ENCODE results near the gene ABLIM2.

The ABLIM2 gene

DNA sequence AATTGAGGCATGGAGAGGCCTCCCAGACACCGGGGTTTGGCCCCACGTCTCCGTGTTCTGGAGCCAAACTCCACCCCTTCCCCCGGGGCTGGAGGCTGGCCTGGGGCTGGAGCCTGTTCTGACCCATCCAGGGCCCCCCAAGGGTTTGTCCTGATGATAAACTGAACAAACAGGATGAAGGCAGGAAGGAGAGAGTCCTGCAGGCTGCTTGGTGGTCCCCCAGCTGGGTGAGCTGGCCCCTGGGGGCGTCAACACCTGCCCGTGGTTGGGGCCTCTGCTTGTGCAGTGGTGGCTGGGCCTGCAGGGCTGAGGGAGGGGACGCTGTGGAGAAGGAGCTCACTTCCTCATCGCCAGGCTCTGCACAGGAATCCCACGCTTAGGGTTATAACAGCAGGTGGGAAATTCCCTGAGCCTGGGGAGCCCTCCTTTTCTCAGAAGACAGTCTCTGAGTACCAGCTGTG is 42.7 kb upstream of the ABLIM2 start:
- H3K9me3 ChIP-seq (ENCODE audit: severe bottlenecking), result no peaks in the 10 kb centered on the region
- H3K4me3 ChIP-seq (ENCODE audit: severe bottlenecking), result peak overlapping the region; percentile 79
- H3K4me1 ChIP-seq (ENCODE audit: insufficient read depth, poor library complexity, severe bottlenecking), result peaks cover 43% of the 10 kb centered on the region
- peak overlapping the region; percentile 88 for H3K27ac ChIP-seq (ENCODE audit: poor library complexity, severe bottlenecking)
- peaks cover 57% of the 10 kb centered on the region for H3K36me3 ChIP-seq (ENCODE audit: low read depth)
- DNase-seq (ENCODE audit: low spot score), result no peak
- no peak for TF ChIP-seq CTCF (IDR thresholded peaks at IDR 0.05; ENCODE audit: poor library complexity, severe bottlenecking)
- no peaks in the 10 kb centered on the region for H3K27me3 ChIP-seq (ENCODE audit: insufficient read depth, poor library complexity, severe bottlenecking)
- ATAC-seq (ENCODE audit: low read depth), result no peak

GRCh38 chr4:8200302-8200975 is 41.8 kb upstream of the ABLIM2 start:
- Histone ChIP-seq H3K9me3 (ENCODE audit: severe bottlenecking) (no peaks in the 10 kb centered on the region), H3K27me3 (ENCODE audit: insufficient read depth, poor library complexity, severe bottlenecking) (no peaks in the 10 kb centered on the region), H3K4me1 (ENCODE audit: insufficient read depth, poor library complexity, severe bottlenecking) (peaks cover 34% of the 10 kb centered on the region), H3K4me3 (ENCODE audit: severe bottlenecking) (peak overlapping the region; percentile 79), H3K36me3 (ENCODE audit: low read depth) (peaks cover 52% of the 10 kb centered on the region), H3K27ac (ENCODE audit: poor library complexity, severe bottlenecking) (peak overlapping the region; percentile 88)
- DNase-seq (ENCODE audit: low spot score), result peak; percentile 77
- ATAC-seq (ENCODE audit: low read depth), result peak; percentile 43
- no peak for TF ChIP-seq CTCF (IDR thresholded peaks at IDR 0.05; ENCODE audit: poor library complexity, severe bottlenecking)

DNA sequence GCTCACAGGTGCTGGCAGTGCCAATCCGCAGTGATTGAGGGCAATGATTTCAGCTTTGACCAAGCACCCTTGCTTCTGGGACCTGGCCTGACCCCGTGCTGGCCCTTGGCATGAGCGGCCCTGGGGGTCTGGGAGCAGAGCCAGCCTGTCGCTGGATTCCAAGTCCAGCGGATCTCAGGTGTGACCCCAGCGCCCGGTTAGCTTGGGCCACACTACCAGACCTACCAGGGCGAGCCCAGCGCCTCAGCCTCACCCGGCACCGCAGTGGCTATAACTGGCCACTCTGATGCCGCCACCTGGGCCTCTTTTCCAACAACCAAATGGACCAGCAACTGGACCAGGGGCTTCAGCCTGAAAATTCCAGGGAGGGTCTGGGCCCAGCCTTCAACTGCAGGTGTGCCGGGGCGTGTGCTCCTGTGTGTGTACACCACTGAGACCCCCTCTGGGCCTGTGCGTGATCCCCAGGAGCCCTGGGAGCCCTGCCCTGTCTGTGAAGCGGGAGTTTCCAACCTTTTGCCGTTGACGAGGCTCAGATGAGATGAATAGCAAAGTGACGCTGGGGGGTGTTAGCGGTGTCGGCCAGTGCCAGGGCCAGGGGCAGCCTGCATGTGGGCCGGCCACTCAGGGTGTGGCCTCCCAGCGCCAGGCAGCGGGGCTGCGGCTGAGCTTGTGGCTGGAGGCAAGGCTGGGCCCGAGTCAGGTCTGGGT is 41.1 kb upstream of the ABLIM2 start:
- ATAC-seq (ENCODE audit: low read depth) (peak; percentile 13), DNase-seq (ENCODE audit: low spot score) (no peak)
- H3K36me3 ChIP-seq (ENCODE audit: low read depth), result peaks cover 47% of the 10 kb centered on the region
- peak overlapping the region; percentile 79 for H3K4me3 ChIP-seq (ENCODE audit: severe bottlenecking)
- peaks cover 27% of the 10 kb centered on the region for H3K4me1 ChIP-seq (ENCODE audit: insufficient read depth, poor library complexity, severe bottlenecking)
- H3K27me3 ChIP-seq (ENCODE audit: insufficient read depth, poor library complexity, severe bottlenecking), result no peaks in the 10 kb centered on the region
- peak overlapping the region; percentile 88 for H3K27ac ChIP-seq (ENCODE audit: poor library complexity, severe bottlenecking)
- no peak for TF ChIP-seq CTCF (IDR thresholded peaks at IDR 0.05; ENCODE audit: poor library complexity, severe bottlenecking)
- H3K9me3 ChIP-seq (ENCODE audit: severe bottlenecking), result no peaks in the 10 kb centered on the region

- H3K4me1 ChIP-seq (ENCODE audit: insufficient read depth, poor library complexity, severe bottlenecking), result peaks cover 22% of the 10 kb centered on the region
- H3K9me3 ChIP-seq (ENCODE audit: severe bottlenecking), result no peaks in the 10 kb centered on the region
- no peak for TF ChIP-seq CTCF (IDR thresholded peaks at IDR 0.05; ENCODE audit: poor library complexity, severe bottlenecking)
- H3K27me3 ChIP-seq (ENCODE audit: insufficient read depth, poor library complexity, severe bottlenecking), result no peaks in the 10 kb centered on the region
- ATAC-seq (ENCODE audit: low read depth), result peak; percentile 91
- peak within 1 kb of the TSS; percentile 79 for H3K4me3 ChIP-seq (ENCODE audit: severe bottlenecking)
- DNase-seq (ENCODE audit: low spot score), result peak; percentile 93
- H3K36me3 ChIP-seq (ENCODE audit: low read depth), result peaks cover 40% of the 10 kb centered on the region
- H3K27ac ChIP-seq (ENCODE audit: poor library complexity, severe bottlenecking), result peak within 1 kb of the TSS; percentile 88
Measured at GRCh38 chr4:8198906-8199593, 40.4 kb upstream of the ABLIM2 start, which contains the start of gene SH3TC1. Gene SH3TC1, plus strand, starts transcription at chr4:8199290. Its CDS starts 5,905 bp downstream, at chr4:8205195.
